ENCODE measurements around the gene CLCN4.

Gene CLCN4

DNA sequence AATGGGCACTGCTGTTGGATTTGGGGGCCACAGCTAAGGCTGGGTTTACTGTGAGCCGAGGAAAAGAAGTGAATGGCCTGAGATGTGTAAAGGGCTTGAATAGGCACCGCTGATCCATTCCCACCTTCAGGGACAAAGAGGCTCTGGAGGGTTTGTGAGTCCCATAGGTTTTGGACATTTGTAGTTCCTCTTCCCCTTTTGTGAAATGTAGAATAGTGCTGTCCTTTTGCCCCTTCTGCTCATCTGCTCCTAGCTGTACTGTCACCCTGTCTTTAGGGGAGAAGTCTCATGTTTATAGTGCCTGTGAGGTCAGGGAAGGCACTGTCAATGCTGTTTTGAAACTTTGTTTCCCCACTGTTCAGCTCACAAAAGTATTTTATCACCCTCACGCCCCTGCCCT is 26.4 kb upstream of the CLCN4 start:
- DNase-seq = no peak

DNA sequence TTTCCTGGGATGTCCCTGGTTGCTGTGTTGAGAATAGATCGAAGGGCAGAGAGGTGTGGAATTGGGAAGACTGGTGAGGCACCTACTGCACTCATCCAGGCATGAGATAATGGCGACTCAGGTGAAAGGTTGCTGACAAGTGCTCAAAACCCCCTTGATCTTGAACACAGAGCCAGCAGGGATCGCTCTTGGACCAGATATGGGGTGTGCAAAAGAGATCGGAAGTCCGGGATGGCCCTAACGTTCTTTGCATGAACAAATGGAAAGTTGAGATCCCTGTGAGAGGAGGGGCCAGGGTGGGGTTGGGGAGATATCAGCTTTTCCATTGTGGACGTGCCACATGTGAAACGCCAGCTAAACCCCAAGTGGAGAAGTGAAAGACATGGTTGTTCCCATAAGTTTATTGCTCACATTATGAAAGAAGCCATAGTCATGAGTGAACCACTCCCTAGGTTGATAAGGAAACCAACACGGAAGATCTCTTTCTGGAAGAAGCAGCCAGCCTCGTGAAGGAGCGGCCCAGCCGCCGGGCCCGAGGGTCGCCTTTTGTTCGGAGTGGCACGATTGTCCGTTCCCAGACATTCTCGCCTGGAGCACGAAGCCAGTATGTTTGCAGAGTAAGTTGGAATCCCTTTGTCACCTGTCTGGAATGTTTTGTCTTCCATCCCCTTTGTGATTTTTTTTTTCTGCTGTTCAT is 22.6 kb upstream of the CLCN4 start:
- no peak for DNase-seq

GRCh38 chrX:10134921-10135320 is 21.9 kb upstream of the CLCN4 start:
- no peak for DNase-seq

- DNase-seq = no peak
Observed at GRCh38 chrX:10135561-10136399, 21.0 kb upstream of the CLCN4 start.

GRCh38 chrX:10138726-10139125 is 18.0 kb upstream of the CLCN4 start:
- no peak for DNase-seq

DNA sequence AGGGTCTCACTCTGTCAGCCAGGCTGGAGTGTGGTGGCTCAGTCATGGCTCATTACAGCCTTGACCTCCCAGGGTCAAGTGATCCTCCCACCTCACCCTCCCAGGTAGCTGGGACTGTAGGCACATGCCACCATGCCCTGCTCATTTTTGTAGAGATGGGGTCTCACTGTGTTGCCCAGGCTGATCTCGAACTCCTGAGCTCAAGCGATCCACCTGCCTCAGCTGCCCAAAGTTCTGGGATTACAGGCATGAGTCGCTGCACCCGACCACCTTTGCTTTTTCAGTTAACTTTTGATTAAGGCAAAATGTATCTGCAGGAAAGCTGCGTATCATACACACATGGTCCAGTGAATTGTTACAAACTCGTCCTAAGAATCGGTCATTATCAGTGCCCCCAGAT is 16.5 kb upstream of the CLCN4 start:
- no peak for DNase-seq

DNA sequence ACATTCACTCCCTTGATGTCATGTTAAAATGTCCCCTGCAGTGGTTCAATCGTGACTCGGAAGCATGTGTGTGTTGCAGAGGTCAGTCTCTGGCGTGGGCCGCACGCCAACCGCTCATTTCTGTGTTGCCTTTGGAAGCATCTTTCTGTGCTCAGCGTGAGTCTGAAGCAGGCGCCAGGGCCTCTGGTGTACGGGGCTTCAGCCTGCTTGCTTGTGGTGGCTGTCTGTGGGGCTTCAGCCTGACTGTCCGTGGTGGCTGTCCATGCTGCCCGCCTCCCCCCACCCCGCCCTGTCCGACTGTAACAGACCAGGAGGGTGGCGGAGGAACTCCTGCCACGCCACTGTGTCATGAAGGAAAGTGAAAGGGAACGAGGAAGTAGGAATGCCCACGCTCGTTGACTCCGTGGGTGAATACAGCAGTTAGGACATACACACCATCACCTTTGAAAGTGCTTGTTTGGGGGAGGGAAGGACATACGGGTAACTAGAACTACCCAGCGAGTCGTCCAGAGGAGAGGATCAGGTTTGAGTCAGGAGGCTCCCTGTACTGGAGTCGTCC is 14.7 kb upstream of the CLCN4 start:
- no peak for DNase-seq

DNA sequence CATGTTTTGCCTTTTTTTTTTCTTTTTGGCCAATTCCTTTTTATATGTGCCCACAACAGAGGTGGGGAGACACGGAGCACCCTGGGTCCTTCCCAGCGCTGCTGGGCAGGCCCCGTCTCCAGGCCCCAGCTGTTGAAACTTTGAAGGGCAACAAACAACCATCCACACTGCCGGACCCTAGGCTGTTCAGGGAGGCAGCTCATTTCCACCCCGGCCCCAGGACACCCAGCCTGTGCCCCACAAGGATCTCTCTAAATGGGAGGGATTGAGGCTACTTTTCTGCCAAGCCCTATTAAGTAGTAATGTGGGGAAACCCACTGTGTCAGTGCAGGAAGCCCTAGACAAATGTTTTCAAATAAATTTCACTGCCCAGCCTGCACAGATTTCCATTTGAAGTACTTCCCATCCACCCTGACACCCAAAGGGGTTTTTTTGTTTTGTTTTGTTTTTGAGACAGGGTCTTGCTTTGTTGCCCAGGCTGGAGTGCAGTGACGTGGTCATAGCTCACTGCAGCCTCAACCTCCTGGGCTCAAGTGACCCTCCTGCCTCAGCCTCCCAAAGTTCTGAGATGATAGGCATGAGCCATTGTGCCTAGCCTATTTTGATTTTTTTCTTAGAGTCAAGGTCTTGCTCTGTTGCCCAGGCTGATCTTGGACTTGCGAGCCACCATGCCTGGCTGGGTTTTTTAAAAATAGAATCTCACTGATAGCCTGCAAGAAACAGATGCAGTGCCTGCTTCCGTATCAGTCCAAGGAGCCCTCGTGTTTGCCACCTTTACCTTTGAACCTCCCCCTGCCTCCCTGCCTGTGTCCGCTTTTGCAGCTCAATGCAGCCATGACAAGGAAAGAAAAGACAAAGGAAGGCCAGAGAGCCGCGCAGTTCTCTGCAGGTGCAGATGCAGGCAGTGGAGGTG is 13.4 kb upstream of the CLCN4 start:
- no peak for DNase-seq

DNA sequence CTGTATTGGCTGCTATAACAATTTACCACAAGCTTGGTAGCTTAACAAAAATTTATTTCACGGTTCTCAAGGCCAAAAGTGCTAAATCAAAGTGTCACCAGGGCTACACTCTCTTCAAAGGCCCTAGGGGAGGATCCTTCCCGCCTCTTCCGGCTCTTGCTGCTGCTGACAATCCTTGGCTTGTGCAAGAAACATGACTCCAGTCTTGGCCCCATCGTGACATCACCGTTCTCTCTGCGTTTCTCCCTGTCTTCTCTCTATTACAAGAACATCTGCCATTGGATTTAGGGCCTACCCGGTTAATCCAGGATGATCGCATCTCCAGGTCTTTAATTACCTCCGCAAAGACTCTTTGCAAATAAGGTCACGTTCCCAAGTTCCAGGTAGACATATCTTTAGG is 10.4 kb upstream of the CLCN4 start:
- DNase-seq = no peak

DNA sequence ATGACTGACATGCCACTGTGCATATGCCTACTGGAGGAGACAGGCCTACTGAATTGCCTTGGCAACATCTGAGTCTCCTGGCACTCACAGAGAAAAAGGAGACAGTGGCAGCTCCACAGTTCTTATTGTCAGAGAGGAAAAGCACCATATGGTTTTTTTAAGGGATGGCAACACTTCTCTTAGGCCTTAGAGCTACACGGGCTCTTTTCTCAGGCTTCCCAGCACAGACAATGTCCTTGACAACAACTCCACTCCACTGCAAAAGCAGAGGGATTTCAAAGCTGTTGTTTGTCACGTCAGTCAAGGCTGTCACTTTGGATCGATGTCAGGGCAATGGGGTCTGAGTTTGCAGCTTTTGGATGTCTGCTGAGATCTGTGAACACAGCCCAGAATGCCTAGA is 4.7 kb upstream of the CLCN4 start:
- DNase-seq = no peak

DNA sequence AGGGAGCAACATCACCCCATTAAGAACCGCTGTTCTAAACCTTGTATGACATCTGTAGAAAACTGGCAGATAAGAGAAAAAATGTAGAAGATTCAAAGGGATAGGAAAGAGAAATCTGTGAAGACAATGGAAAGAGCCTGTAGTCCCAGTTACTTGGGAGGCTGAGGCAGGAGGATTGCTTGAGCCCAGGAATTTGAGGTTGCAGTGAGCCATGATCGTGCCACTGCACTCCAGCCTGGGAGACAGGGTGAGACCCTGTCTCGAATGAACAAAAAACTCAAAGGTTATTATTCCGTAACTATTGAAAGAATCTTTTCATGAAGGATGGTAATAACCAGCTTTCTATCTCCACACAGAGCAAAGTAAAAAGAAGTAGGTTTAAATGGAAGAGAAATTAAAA is 1.6 kb upstream of the CLCN4 start:
- DNase-seq = no peak

GRCh38 chrX:10157032-10157341 is 212 bp downstream of the CLCN4 start:
- no peak for DNase-seq

DNA sequence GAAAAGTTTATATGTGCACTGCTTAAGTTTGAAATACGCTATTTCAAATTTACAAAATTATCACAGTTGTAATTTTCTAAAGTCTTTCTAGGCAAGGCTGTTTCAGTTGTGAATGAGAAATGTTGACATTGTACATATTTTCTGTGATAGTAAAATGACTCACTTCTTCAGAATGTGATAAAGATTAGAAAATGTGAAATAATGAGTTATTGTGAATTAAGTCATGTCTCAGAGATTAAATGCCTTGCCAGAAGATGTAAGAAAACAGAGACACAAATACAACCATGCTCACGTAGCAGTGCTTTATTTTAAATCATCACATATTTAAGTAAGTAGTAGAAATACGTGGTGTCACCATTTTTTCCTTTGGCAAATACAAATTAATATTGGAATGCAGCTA is 768 bp downstream of the CLCN4 start:
- DNase-seq = no peak

DNA sequence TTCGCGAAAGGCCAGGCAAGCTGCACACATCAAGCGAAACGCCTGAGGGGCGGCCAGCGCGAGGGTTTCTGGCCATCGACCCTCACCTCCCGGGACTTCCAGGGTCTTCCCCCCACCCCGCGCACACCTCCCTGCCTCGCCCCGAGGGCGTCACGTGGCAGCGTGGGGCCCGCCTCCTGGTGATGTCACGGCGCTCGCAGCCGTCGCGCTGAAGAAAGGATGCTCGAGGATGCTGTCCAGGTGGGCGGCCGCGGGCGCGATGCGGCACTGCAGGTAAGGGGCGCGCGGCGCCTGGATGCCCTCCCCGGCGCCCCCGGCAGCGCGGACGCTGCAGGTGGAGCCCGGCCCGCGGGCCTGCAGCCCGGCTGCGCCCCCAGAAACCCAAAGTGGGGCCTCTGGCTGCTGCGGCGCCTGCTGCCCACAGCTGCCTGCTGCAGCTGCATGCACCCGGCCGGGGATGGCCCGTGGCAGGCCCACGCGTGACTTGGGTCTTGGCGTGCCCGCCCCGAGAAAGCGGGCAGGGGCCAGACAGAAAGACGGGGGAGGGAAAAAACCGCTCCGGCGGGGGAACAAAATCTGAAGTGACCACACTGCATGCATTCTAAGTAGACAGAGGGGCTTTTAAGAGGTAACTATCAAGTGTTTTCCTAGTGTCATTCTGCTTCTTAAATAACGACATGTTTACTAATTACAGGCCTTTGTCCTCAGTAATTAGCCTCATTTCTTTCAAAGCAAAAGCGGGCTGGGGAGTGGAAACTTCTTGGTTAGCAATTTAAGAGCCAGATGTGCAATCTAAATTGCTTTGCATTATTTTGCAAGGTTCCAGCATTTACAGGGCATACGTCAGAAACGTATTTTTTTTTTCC is 1.7 kb downstream of the CLCN4 start:
- peak; percentile 20 to 41 for DNase-seq

DNA sequence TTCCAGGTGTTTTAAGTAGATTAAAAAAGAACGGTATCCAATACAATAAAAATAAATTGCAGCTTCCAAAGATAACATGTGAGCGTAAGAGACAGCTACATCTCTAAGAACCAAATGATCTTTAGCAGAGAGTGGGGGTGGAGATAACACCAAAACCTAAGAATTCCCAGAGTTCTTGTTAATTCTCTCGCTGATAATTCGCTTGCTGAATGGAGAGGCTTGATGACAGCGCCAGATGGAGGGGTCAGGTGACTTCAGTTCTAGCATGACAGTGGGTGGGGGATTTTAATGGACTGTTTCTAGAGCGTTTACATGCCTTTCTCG is 2.3 kb downstream of the CLCN4 start:
- no peak for DNase-seq

DNA sequence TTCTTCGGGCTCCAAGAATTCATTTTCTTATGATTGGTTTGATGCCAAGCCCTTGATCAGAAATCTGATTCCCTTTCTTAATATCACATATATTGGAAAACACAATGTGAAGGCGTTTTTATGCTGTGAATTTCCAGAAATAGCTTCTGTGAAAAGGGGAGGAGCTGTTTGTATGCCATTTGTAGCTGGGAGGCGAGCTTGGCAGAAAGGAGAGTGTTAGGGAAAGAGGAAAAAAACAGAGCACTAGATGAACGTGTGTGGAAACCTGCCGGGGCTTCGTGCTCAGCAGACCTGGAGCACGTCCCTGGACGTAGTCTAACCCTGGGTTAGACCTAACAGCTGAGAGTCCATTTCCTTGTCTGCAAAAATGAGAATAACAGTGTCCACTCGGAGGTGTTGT is 3.4 kb downstream of the CLCN4 start:
- no peak for DNase-seq

- no peak for DNase-seq
Observed at GRCh38 chrX:10163031-10163430, 6.3 kb downstream of the CLCN4 start.

GRCh38 chrX:10164879-10165278 is 8.1 kb downstream of the CLCN4 start:
- no peak for DNase-seq

DNA sequence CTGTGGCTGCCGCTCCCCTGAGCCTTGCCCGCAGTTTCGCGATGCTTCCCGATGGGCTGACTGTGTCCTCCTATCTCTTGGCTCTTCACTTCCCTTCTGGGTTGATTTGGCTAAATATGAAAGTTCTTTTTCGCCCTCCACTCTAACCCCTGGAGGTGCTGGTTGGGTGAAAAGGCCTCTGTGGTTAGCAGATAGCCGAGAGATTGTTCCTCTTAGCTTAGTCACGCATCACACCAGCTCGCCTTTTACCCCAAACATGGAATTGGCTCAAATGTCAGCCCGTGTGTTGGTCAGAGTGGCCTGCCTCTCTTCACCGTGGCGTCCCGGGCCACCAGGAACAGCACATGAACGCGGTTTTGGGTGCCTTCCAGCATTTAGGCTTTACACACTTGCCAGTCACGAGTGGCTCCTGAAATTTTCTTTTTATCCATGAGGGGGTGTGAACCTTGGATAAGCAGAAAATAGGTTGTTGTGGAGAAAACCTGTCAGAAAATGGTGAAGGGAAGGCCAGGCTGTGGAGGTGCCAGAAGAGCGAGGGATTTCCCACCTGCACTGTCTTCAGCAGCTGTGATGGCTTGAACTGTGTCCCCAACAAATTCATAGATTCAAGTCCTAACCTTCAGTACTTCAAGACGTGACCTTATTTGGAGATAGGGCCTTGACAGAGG is 8.9 kb downstream of the CLCN4 start:
- no peak for DNase-seq

- no peak for DNase-seq
Observed at GRCh38 chrX:10166248-10166716, 9.5 kb downstream of the CLCN4 start.

GRCh38 chrX:10166731-10167151 is 10.0 kb downstream of the CLCN4 start:
- DNase-seq = peak in 1 of 2 donors; percentile 53

DNA sequence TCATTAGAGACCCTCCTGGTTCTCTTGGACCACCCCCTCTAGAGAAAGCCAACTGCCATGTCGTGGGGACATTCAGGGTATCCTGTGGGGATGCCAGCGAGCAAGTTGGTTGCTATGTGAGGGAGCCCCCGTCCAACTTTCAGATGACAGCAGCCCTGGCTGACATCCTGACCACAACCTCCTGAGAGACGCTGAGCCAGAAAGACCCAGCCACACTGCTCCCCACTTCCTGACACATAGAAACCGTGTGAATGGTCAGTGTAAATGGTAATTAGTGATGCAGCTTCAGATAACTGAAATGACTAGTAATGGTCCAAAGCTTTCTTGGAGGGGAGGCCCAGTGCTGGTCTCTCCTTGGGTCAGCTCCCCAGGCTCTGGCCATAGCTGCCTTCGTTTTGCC is 10.8 kb downstream of the CLCN4 start:
- DNase-seq = no peak
